GM12864 (cell line): ENCODE measurements around the gene TRIM41.
A peak's percentile ranks its signal among the peaks of the same experiment; 100 is the strongest.

Experiments
- DNase-seq: peaks from one replicate; pipeline ENCODE4 v3.0.0-alpha.2; 2011; ENCODE audit warnings: low read depth
- H3K4me3 ChIP-seq: 2 replicates; pipeline ENCODE4 v1.5.1; 2011; ENCODE audit warnings: mild to moderate bottlenecking, low read depth, low read length, control low read depth
- CTCF ChIP-seq: IDR thresholded peaks from 2 replicates; pipeline ENCODE4 v1.5.1; 2011; ENCODE audit warnings: low read depth, mild to moderate bottlenecking, moderate library complexity, low read length, control low read depth, inconsistent platforms; ENCODE audit errors: missing control alignments

Gene TRIM41

GRCh38 chr5:181184845-181185216, 38.2 kb upstream of the TRIM41 start:
- no peak for TF ChIP-seq CTCF
- no peak for DNase-seq
- H3K4me3 ChIP-seq, result peak overlapping the region; percentile 64

GRCh38 chr5:181185560-181185959, 37.5 kb upstream of the TRIM41 start:
- no peak for TF ChIP-seq CTCF
- H3K4me3 ChIP-seq, result no peak overlapping the region; the same call in 1 of the 2 replicates
- no peak for DNase-seq

GRCh38 chr5:181186022-181186421, 37.1 kb upstream of the TRIM41 start:
- H3K4me3 ChIP-seq, result no peak overlapping the region
- DNase-seq, result no peak
- no peak for TF ChIP-seq CTCF

GRCh38 chr5:181186986-181187499, 36.0 kb upstream of the TRIM41 start:
- H3K4me3 ChIP-seq, result peak overlapping the region; percentile 52
- TF ChIP-seq CTCF, result no peak
- no peak for DNase-seq

GRCh38 chr5:181187500-181188213, 35.4 kb upstream of the TRIM41 start:
- H3K4me3 ChIP-seq, result peak overlapping the region; percentile 52
- peak; percentile 35 for TF ChIP-seq CTCF
- DNase-seq, result no peak

GRCh38 chr5:181188700-181189362, 34.2 kb upstream of the TRIM41 start:
- TF ChIP-seq CTCF, result no peak
- DNase-seq, result no peak
- peak overlapping the region; percentile 87 for H3K4me3 ChIP-seq
